Hematopoietic multipotent progenitor cell treated with erythropoietin and hydrocortisone succinate and interleukin-3 and kit ligand, for 8 days (in vitro differentiated cells): ENCODE measurements around the gene MARCOL.

Experiments
- DNase-seq: peaks from one replicate; pipeline ENCODE4 v3.0.0-alpha.2; 2015

The MARCOL gene, protein sequence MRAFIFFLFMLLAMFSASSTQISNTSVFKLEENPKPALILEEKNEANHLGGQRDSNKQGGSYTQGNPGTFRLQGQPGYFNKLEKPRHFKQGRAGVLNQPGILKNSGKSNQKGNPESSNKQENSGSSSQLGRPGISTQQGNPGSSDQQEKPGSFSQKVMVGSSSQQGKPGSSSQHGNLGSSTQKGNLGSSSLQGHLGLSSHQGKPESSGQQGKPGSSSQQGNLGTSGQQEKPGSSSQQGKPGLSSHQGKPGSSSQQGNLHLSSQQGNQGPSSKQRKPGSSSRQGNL

GRCh38 chr5:148238418-148238794 lies at the start of gene MARCOL:
MARCOL (plus strand) TSS chr5:148238525; CDS start chr5:148238598, 73 bp downstream.
- DNase-seq: no peak

GRCh38 chr5:148191010-148191409 lies 47.3 kb upstream of the MARCOL start:
- peak; percentile 55 for DNase-seq

GRCh38 chr5:148193202-148193601 lies 45.1 kb upstream of the MARCOL start:
- DNase-seq: no peak

DNA sequence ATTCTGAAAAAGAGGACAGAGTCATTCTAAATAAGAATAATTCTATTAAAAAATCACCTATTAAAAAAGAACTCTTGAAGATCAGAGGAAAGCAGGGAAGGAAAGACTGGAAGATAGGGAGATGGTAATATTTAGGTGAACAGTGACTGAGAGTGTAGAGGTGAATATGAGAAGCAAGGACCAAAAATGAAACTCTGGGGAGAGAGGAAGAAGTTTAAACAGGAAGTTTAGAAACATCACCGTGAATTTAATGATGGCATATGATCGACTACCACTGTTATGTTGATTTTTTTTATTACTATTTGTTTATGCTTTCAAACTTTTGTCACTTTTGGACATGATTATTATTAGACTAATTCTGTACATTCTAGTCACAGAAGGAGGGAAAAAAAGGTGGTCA lies 37.2 kb upstream of the MARCOL start:
- no peak for DNase-seq

DNA sequence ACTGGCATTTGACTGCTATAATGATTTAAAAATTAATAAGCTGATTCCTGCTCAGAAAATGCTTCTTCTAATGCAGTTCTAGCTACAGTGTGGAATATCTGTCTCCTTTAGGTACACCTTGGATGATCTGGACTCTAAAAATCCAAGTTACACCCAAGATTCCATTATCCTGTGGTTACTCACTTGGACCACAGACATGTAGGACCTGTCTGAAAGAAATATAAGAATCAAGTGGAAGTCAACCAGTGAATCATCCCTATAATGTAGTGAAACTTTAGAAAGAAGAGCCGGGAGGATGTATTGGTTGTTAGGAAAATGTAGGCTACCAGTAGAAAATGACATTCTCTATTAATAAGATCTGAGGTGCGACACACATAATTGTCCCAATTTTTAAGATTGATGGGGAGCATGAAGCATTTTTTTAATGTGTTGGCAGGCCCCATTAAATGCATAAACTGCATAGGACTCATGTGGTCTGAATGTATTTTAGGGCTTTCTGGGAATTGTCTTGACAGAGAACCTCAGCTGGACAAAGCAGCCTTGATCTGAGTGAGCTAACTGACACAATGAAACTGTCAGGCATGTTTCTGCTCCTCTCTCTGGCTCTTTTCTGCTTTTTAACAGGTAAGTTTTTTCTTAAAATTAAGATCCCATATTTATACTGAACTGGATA lies 35.7 kb upstream of the MARCOL start, which contains the start of gene SPINK6:
Gene SPINK6 (plus strand): TSS at position 512 of the 673 bp plus-strand sequence. CDS start 55 bp downstream, at position 567.
- DNase-seq: no peak

- no peak for DNase-seq
Measured at GRCh38 chr5:148205044-148205806, 33.1 kb upstream of the MARCOL start.

GRCh38 chr5:148205865-148206264 lies 32.5 kb upstream of the MARCOL start:
- DNase-seq: no peak

DNA sequence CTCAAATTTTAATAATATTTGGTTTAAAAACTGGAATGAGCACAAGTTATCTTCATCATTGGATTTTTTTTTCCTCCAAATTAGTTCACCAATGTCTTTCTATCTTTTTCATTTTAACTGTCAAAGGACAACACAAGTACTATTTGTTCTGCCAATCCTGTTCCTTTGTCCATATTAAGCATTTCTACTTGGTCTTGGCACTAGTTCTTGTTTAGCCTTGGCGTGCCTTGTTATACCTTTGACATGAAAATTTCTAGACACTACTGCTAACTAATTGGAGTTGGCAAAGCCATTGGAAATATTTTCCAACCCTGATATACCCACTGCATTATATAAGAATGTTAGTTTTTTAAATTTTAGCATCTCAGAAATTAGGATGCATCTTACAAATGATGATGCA lies 31.7 kb upstream of the MARCOL start:
- no peak for DNase-seq

DNA sequence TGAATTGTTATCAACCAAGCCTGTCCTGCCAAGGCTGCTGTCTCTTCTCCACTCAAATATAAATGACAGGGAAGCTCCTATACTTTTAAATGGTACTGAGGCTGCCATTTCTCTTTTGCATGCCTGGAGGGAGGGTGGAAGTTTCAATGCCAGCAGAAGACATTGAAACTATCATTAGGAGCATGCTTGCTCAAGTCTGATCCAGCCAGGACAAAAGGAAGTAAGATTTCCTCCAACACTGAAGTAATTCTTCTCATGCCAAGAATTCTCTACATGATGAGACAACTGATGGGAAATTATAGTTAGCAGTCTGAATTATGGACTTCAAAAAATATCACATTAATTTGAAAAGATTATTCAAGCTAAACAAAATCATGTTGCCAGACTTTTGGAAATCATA lies 30.1 kb upstream of the MARCOL start:
- no peak for DNase-seq

- DNase-seq: no peak
Measured at GRCh38 chr5:148209151-148209770, 29.1 kb upstream of the MARCOL start.

GRCh38 chr5:148214665-148215185 lies 23.6 kb upstream of the MARCOL start:
- no peak for DNase-seq

GRCh38 chr5:148221508-148221907 lies 16.8 kb upstream of the MARCOL start:
- no peak for DNase-seq

GRCh38 chr5:148224117-148224742 lies 14.1 kb upstream of the MARCOL start:
- no peak for DNase-seq

DNA sequence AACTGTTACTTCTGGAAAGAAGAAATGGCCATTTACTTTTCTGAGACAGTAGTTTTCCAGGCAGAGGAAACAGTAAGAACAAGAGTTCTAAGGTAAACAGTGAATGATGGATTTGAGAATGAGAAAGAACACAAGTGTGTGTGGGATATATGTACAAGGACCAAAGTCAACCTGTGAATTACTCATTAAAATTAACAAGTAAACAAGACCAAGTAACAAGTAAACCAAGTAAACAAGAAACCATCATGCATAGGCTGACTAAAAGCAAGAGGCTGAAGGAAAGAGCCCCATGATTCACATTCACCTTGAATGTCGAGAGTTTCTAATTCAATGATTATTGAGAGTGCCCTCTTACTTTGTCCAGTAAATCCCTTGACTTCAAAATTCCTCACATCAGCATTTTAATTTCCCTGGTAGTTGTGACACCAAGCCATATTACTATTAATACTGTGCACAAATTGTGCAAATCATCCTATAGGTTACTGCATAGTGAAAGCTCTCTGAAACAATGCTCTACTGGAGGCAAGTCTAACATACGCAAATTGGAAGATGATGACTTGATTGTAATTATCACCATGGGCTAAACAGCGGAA lies 9.8 kb upstream of the MARCOL start:
- DNase-seq: no peak

GRCh38 chr5:148229840-148230239 lies 8.5 kb upstream of the MARCOL start:
- no peak for DNase-seq

DNA sequence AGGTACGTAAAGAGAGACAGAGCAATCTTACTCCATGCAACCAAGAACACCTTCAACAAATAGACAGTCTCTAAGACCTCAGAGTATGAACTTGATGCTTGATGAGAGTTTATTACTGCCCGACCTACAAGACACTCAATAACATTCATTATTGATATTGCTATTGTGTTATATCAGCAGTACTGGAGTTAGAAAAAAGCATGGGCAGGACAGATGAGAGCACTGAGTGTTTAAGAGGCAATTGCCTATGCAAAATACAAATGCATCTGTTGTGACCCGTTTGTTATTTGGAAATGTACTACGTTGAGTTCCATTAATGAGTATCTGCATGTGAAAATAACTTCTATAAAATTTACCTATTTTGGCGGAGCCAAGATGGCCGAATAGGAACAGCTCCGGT lies 8.1 kb upstream of the MARCOL start:
- no peak for DNase-seq

DNA sequence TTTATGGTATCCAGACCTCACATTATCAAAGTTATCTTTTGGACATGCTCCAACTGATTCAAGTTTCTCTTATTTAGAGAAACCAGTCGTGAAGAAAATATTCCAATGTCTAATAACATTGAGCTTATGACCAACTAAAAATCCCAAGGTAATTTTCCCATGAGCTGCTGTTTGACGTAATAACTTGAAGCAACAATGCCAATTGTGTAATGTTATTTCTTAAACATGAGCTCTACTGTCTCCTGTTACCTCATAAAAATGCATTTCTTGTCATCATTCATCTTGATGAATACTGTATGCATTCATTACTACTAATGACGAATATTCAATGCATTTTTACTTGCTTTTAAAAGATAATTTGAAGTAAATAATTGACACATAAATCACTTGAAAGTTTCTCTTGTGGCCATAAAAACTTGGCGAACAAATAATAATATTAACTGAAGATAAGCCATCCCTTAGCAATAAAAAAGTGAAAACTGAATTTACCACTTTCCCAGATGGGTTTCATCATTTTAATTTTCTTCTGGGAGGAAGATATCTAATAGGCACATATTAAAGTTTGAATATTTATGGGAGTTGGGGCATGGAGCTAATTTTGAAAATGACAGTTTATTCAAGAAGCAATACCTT lies 424 bp upstream of the MARCOL start:
- no peak for DNase-seq

GRCh38 chr5:148248894-148249293 lies 10.6 kb downstream of the MARCOL start:
- no peak for DNase-seq

GRCh38 chr5:148255456-148255855 lies 17.1 kb downstream of the MARCOL start:
- DNase-seq: no peak

DNA sequence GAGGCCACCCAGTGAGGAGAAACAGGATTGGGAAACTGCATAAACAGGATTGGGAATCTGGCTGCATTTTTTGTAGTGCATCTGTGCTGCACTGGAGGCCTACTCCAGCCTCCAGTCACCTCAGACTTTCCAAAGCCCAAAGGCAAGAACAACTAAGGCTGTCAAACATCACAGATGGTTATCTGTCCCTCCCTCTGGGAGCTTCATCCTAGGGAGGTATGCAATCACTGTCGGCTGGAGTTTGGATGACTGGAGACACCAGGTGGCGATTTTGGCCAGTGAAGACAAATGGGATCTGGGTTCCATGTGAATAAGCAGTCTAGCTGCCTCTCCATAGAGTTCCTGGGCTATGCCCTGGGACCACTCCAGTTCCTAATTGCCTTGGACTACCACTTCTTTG lies 21.0 kb downstream of the MARCOL start:
- no peak for DNase-seq

DNA sequence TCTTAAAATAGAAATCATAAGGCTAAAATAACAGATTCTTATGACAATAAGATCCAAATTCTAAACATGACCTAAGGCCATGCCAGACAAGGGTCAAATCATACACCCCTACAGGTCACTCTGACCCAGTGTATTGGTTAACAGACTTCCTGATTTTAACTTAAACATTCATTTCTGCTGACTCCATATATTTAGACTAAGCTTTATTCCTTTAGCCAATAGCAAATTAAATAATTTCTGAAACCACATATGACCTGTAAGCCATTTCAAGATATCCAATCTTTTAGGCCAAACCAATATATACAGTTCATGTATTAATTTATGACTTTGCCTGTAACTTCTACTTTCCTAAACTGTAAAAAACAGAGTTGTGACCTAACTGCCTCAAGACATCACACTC lies 22.9 kb downstream of the MARCOL start:
- DNase-seq: no peak

- no peak for DNase-seq
Measured at GRCh38 chr5:148267962-148268361, 29.6 kb downstream of the MARCOL start.
